Mucosa of descending colon (tissue), 3 donors: ENCODE results near the gene AKT1S1. TPM values are rescaled to one million over a fixed set of nuclear protein-coding genes. Genes with fewer than 3 reads are reported as not detected.
A peak's percentile ranks its signal among the peaks of the same experiment; 100 is the strongest.
"Not testable (repeated sequence)": the region's sequence is repeated elsewhere in the genome, so short reads cannot be mapped to it uniquely, and the experiment has no call there.

Experiments
- ATAC-seq: fragments of 200-7000 bp; cut with Tn5 transposase; one replicate; pipeline ENCODE4 v1.9.1; 2020; ENCODE audit warnings: mild to moderate bottlenecking, moderate library complexity
- DNase-seq, 3 donors: peaks; one replicate each; pipeline ENCODE4 v3.0.0-alpha.2; 2020
- H3K36me3 ChIP-seq: fragments of 200-600 bp; one replicate; pipeline ENCODE4 v1.8.0; 2021; ENCODE audit warnings: low read depth, mild to moderate bottlenecking
- H3K4me1 ChIP-seq: fragments of 200-600 bp; one replicate; pipeline ENCODE4 v1.8.0; 2021; ENCODE audit warnings: low read depth, mild to moderate bottlenecking
- H3K4me3 ChIP-seq: fragments of 200-600 bp; one replicate; pipeline ENCODE4 v1.8.0; 2021; ENCODE audit warnings: mild to moderate bottlenecking
- H3K9me3 ChIP-seq: fragments of 200-600 bp; one replicate; pipeline ENCODE4 v1.8.0; 2021; ENCODE audit warnings: mild to moderate bottlenecking
- CTCF ChIP-seq: fragments of 200-600 bp; IDR thresholded peaks from one replicate; pipeline ENCODE4 v1.8.0; 2022; ENCODE audit warnings: antibody characterized with exemption, mild to moderate bottlenecking
- intact Hi-C, 2 donors: fragments of 100-400 bp; cut with DNase I in 1 of 2; cut with micrococcal nuclease in 1 of 2; formaldehyde crosslinking; loops; one replicate each; pipeline versions ENCODE4 v1.11.0 to v1.11.1; 2022; cut with DNase I, micrococcal nuclease
- long read RNA-seq, 2 donors: library from polyadenylated mRNA; unstranded; transcript quantifications; one replicate each; pipeline ENCODE4 v2.0.0, GENCODE V29; 2019 to 2021
- total RNA-seq, 3 donors: library from RNA; stranded (reverse); fragmentation: NEBNext Ultra II Directional in 2 of 3; extraction: Animal tissue kit (Norgen Biotek cat#: 25700) in 2 of 3; gene quantifications; one replicate each; pipeline versions ENCODE4 v1.2.1 to v1.2.4, GENCODE V29; 2021 to 2023
- donor health status: DM: no; HTN: no; CAD: no; lungs with moderate emphysema.
- donor health status: DM: no; HTN: no; CAD: no.
- donor health status: DM: no; HTN: yes; CAD: no.

Gene AKT1S1
- total RNA-seq = 10 to 100 TPM; 38.8 to 44.0 (median 42.3) TPM
- long read RNA-seq, donor 1, partial matches to known transcripts = 2 of 10 reads
- long read RNA-seq, donor 1, other reads (novel, unspliced or antisense) = 4 of 10 reads
- long read RNA-seq, donor 2, partial matches to known transcripts = 1 of 6 reads
- long read RNA-seq, donor 2, other reads (novel, unspliced or antisense) = 1 of 6 reads

GRCh38 chr19:49877020-49877878, at the start of gene AKT1S1, which contains the start of gene TBC1D17:
Gene AKT1S1, minus strand, starts transcription at chr19:49877355. Its CDS starts 4,060 bp downstream, at chr19:49873295.
Gene TBC1D17, plus strand, starts transcription at chr19:49877702. Its CDS starts 22 bp downstream, at chr19:49877724.
- TF ChIP-seq CTCF = no peak
- no peaks in the 10 kb centered on the region for H3K9me3 ChIP-seq
- DNase-seq (peak; percentile 98 to 100 (median 99)), ATAC-seq (peak; percentile 81)
- intact Hi-C loops = no loop called here
- H3K36me3 ChIP-seq = peaks cover 4% of the 10 kb centered on the region
- peak within 1 kb of the TSS; percentile 92 for H3K4me3 ChIP-seq
- H3K4me1 ChIP-seq = peaks cover 19% of the 10 kb centered on the region

DNA sequence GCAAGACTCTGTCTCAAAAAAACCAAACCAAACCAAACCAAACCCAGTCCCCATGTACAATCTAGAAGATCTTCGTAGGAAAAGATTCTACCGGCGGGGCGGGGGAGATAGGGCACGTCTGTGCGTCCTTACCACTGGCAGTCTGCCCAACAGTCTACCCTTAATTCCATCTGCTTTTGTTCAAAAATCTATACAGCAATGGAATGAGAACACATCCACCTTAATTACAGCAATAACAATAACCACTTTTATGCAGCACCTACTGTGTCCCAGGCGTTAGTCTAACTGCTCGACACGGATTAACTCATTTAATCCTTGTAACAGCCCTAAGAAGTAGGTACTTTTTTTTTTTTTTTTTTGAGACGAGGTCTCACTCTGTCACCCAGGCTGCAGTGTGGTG, 49.4 kb upstream of the AKT1S1 start:
- DNase-seq (peak in 1 of 3 donors; percentile 11), ATAC-seq (no peak)
- H3K9me3 ChIP-seq = no peaks in the 10 kb centered on the region
- H3K4me1 ChIP-seq = peaks cover 15% of the 10 kb centered on the region
- H3K4me3 ChIP-seq = no peak overlapping the region
- intact Hi-C loops = no loop called here
- no peak for TF ChIP-seq CTCF
- H3K36me3 ChIP-seq = no peaks in the 10 kb centered on the region

GRCh38 chr19:49925486-49925885, 48.3 kb upstream of the AKT1S1 start:
- no peak for TF ChIP-seq CTCF
- no peak for ATAC-seq
- intact Hi-C loops = no loop called here
- H3K9me3 ChIP-seq = no peaks in the 10 kb centered on the region
- no peaks in the 10 kb centered on the region for H3K36me3 ChIP-seq
- DNase-seq = peak in 1 of 3 donors; percentile 5
- H3K4me3 ChIP-seq = no peak overlapping the region
- peaks cover 15% of the 10 kb centered on the region for H3K4me1 ChIP-seq

DNA sequence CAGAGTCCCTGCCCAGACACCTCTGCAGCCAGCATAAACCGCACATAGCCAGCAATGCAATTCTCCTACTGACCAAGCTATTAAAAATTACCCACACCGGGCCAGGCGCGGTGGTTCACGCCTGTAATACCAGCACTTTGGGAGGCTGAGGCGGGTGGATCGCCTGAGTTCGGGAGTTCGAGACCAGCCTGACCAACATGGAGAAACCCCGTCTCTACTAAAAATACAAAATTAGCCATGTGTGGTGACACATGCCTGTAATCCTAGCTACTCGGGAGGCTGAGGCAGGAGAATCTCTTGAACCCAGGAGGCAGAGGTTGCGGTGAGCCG, 47.7 kb upstream of the AKT1S1 start:
- H3K9me3 ChIP-seq, ATAC-seq, intact Hi-C loops, H3K4me3 ChIP-seq, H3K36me3 ChIP-seq: not testable (repeated sequence)
- peak in 1 of 3 donors; percentile 24 for DNase-seq
- peaks cover 15% of the 10 kb centered on the region for H3K4me1 ChIP-seq

GRCh38 chr19:49924004-49924880, 47.1 kb upstream of the AKT1S1 start:
- intact Hi-C loops = no loop called here
- Histone ChIP-seq H3K9me3 (no peaks in the 10 kb centered on the region), H3K4me1 (peaks cover 15% of the 10 kb centered on the region), H3K4me3 (no peak overlapping the region), H3K36me3 (no peaks in the 10 kb centered on the region)
- DNase-seq (peak in 1 of 3 donors; percentile 53), ATAC-seq (no peak)
- TF ChIP-seq CTCF = no peak
